Ramos (cell line): ENCODE data around the gene ACP2.
"Not testable (repeated sequence)": the region's sequence is repeated elsewhere in the genome, so short reads cannot be mapped to it uniquely, and the experiment has no call there.

Source experiments
- in situ Hi-C: fragments of 300-500 bp; cut with MboI; formaldehyde crosslinking; loops from one replicate; pipeline ENCODE4 v1.14.3; 2022; ENCODE audit warnings: low sequenced_read_pairs; ENCODE audit not compliant: unreplicated experiment

ACP2 gene

GRCh38 chr11:47212938-47213337 is 35.7 kb downstream of the ACP2 start:
- in situ Hi-C loops = no loop called here

GRCh38 chr11:47208628-47209027 is 40.0 kb downstream of the ACP2 start:
- in situ Hi-C loops = no loop called here

DNA sequence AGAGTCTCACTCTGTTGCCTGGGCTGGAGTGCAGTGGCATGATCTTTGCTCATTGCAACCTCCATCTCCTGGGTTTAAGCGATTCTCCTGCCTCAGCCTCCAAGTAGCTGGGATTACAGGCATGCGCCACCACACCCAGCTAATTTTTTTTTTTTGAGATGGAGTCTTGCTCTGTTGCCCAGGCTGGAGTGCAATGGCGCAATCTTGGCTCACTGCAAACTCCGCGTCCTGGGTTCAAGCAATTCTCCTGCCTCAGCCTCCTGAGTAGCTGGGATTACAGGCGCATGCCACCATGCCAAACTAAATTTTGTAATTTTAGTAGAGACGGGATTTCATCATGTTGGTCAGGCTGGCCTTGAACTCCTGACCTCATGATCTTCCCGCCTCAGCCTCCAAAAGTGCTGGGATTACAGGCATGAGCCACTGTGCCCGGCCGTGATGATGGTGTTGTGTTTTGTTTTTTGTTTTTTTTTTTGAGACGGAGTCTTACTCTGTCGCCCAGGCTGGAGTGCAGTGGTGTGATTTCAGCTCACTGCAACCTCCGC is 40.5 kb downstream of the ACP2 start:
- in situ Hi-C loops = not testable (repeated sequence)

DNA sequence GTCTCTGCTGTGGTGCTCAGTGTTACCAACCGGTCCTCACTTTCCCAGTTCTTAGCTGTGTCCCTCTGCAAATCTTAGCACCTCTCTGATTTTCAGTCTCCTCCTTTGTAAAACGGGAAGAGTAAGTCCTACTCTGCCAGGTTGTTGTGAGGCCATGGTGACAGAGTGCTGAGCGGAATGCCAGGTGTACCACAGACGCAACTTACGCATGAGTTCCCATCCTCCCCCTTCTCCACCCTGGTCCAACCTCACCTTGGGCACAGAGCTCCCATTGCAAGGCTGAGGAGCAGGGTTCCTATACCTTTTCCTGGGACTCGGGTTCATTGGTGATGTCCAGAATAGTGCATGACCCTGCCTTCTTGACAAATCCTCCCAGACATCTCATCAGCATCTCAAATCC is 41.2 kb downstream of the ACP2 start:
- in situ Hi-C loops = no loop called here

DNA sequence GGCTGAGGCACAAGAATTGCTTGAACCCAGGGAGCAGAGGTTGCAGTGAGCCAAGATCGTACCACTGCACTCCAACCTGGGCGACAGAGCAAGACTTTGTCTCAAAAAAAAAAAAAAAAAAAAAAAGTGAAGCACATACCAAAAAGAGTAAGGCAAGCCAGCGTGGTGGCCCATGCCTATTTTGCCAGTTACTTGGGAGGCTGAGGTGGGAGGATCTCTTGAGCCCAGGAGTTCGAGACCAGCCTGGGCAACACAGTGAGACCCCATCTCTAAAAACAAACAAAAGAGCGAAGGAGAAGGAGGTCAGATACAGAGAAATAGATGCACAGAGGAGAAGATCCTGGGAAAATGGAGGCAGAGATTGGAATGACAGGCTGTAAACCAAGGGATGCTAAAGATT is 42.0 kb downstream of the ACP2 start:
- in situ Hi-C loops = not testable (repeated sequence)

- in situ Hi-C loops = no loop called here
Observed at GRCh38 chr11:47204637-47204989, 44.0 kb downstream of the ACP2 start.

DNA sequence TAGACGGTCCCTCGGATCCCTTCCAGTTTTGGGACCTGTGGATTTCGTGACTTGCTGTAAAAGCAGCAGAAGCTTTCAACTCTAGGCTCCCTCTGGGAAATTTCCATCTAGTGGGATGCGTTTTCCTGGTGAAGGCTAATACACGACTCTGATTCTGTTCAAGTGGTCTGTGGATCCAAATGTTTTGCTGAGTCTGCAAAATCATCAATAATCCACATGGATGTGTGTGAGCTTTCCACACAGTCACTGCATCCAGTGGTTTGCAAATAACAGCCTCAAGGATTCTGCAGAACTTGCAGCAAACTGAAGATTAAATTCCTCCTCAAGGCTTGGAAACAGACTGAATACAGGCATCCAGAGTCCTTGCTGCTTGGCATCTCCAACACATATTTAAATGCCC is 46.0 kb downstream of the ACP2 start:
- in situ Hi-C loops = no loop called here

DNA sequence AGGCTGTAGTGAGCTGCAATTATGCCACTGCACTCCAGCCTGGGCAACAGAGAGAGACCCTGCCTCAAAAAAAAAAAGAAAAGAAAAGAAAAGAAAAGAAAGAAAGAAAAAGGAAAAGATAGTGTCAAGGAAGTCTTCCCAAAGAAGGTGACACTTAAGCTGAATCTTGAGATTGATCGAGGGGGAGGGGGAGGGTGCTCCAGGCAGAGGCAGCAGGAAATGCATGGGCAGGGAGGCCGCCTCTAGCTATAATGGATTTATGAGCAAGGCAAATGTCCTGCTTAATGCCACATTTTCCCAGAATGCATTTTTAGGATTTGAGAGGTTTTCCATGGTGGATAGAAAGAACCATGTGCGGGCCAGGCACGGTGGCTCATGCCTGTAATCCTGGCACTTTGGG is 47.6 kb downstream of the ACP2 start:
- in situ Hi-C loops = no loop called here

DNA sequence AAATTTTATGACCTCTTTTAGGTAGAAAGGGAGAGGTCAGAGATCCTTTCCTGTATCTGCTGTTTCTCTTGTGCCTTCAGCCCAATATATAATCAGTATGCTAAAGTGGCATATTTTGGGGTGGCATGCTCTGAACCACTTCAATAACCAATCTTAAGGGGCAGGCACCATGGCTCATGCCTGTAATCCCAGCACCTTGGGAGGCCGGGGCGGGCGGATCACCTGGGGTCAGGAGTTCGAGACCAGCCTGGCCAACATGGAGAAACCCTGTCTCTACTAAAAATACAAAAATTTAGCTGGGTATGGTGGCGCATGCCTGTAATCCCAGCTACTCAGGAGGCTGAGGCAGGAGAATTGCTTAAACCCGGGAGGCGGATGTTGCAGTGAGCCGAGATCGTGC is 50.5 kb downstream of the ACP2 start:
- in situ Hi-C loops = not testable (repeated sequence)

DNA sequence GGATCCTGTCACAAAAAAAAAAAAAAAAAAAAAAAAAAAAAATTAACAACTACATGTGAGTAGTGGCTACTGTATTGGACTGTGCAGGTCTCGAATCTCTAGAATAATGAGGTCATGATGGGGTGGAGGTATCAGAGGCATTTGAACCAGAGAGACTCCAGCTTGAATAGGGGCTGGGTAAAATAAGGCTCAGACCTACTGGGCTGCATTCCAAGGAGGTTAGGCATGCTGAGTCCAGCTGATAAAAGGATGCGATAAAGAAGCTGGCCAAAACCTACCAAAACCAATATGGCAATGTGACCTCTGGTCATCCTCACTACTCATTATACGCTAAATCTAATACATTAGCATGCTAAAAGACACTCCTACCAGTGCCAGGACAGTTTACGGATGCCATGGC is 56.5 kb downstream of the ACP2 start:
- in situ Hi-C loops = no loop called here

GRCh38 chr11:47191137-47191536 is 57.5 kb downstream of the ACP2 start:
- in situ Hi-C loops = not testable (repeated sequence)
